ENCODE results near the gene IL9R. TPM values are rescaled to one million over a fixed set of nuclear protein-coding genes. Genes with fewer than 3 reads are reported as not detected.

Gene IL9R
- total RNA-seq, 4 donors from 2014 or later: 0.20 TPM; not detected in 3

DNA sequence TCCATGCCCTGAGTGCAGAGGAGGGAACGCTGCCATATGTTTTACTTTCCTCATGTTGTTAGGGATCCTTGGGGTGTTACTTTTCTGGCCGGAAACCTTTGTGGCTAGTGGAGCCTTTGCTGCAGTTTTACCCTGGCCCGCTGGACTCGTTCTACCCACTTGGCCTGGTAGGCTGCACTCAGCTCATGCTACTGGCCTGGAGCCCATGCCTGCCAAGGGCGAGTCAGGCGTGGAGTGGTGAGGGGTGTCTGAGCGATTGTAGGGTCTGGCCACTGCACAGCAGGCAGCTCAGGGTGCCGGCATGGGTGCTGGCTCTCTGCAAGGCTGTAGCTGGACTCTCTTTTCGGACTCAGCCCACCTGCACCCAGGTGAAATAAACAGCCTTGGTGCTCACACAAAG, 41.4 kb upstream of the IL9R start:
- Histone ChIP-seq H3K4me1 (no peaks in the 10 kb centered on the region), H3K36me3 (no peaks in the 10 kb centered on the region), H3K4me3 (no peak overlapping the region), H3K27me3 (no peaks in the 10 kb centered on the region), H3K9me3 (no peaks in the 10 kb centered on the region), H3K27ac (no peak overlapping the region)
- intact Hi-C loops (cut with DNase I; ENCODE audit: low total_unique reads): no loop called here
- TF ChIP-seq POLR2A (IDR thresholded peaks at IDR 0.05): no peak
- TF ChIP-seq, protein P1, sequence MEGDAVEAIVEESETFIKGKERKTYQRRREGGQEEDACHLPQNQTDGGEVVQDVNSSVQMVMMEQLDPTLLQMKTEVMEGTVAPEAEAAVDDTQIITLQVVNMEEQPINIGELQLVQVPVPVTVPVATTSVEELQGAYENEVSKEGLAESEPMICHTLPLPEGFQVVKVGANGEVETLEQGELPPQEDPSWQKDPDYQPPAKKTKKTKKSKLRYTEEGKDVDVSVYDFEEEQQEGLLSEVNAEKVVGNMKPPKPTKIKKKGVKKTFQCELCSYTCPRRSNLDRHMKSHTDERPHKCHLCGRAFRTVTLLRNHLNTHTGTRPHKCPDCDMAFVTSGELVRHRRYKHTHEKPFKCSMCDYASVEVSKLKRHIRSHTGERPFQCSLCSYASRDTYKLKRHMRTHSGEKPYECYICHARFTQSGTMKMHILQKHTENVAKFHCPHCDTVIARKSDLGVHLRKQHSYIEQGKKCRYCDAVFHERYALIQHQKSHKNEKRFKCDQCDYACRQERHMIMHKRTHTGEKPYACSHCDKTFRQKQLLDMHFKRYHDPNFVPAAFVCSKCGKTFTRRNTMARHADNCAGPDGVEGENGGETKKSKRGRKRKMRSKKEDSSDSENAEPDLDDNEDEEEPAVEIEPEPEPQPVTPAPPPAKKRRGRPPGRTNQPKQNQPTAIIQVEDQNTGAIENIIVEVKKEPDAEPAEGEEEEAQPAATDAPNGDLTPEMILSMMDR (IDR thresholded peaks at IDR 0.05 in 4 of 5, conservative IDR thresholded peaks at IDR 0.05 in 1 of 5): no peak
- in situ Hi-C loops (cut with MboI; ENCODE audit: low sequenced_read_pairs in 4 of 4): no loop called here
- DNase-seq (no peak), ATAC-seq (no peak)

DNA sequence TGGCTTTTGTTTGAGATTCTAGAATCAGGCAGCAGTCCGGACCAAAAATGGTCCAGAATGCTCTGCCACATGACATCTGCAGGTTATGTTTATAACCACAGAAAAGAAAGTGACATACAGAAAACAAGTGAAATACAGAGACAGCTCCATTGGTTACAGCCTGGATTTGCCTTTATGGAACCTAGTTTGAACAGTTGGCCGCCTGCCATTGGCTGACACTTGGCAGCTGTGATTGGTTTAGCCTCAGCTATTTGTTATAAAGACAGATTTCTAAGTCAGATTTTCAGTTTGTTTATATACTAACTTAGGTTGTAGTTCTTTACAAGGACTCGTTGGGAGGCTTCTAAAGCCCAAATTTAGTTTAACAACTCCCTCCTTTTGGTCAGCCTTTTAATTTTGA, 40.8 kb upstream of the IL9R start:
- Histone ChIP-seq H3K27ac (no peak overlapping the region), H3K4me3 (no peak overlapping the region), H3K9me3 (no peaks in the 10 kb centered on the region), H3K36me3 (no peaks in the 10 kb centered on the region), H3K4me1 (no peaks in the 10 kb centered on the region), H3K27me3 (no peaks in the 10 kb centered on the region)
- TF ChIP-seq, protein P1 (IDR thresholded peaks at IDR 0.05 in 4 of 5, conservative IDR thresholded peaks at IDR 0.05 in 1 of 5): no peak
- no peak for TF ChIP-seq POLR2A (IDR thresholded peaks at IDR 0.05)
- in situ Hi-C loops (cut with MboI; ENCODE audit: low sequenced_read_pairs in 4 of 4): no loop called here
- DNase-seq (no peak), ATAC-seq (no peak)
- intact Hi-C loops (cut with DNase I; ENCODE audit: low total_unique reads): no loop called here

DNA sequence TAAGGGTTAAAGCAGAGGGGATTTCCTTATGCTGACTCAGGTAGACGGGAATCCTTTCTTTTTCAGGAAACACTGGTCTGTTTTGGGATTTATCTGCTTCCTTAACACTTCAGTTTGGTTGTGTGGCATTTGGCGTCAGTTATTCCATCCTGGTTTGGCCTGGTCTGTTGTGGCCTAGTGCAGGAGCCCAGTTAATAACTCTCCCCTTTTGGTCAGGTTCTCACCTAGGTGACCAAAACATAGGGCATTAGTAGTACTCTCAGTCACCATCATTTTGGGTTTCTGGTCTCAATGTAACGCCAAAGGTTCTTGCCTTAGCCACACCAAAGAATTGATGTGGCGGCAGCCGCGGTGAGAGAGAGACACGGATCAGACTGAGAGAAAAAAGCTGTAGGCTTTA, 39.7 kb upstream of the IL9R start:
- intact Hi-C loops (cut with DNase I; ENCODE audit: low total_unique reads): no loop called here
- Histone ChIP-seq H3K9me3 (no peaks in the 10 kb centered on the region), H3K4me1 (no peaks in the 10 kb centered on the region), H3K27me3 (no peaks in the 10 kb centered on the region), H3K36me3 (no peaks in the 10 kb centered on the region), H3K27ac (no peak overlapping the region), H3K4me3 (no peak overlapping the region)
- DNase-seq (no peak), ATAC-seq (no peak)
- TF ChIP-seq, protein P1 (IDR thresholded peaks at IDR 0.05 in 4 of 5, conservative IDR thresholded peaks at IDR 0.05 in 1 of 5): no peak
- no peak for TF ChIP-seq POLR2A (IDR thresholded peaks at IDR 0.05)
- in situ Hi-C loops (cut with MboI; ENCODE audit: low sequenced_read_pairs in 4 of 4): no loop called here

DNA sequence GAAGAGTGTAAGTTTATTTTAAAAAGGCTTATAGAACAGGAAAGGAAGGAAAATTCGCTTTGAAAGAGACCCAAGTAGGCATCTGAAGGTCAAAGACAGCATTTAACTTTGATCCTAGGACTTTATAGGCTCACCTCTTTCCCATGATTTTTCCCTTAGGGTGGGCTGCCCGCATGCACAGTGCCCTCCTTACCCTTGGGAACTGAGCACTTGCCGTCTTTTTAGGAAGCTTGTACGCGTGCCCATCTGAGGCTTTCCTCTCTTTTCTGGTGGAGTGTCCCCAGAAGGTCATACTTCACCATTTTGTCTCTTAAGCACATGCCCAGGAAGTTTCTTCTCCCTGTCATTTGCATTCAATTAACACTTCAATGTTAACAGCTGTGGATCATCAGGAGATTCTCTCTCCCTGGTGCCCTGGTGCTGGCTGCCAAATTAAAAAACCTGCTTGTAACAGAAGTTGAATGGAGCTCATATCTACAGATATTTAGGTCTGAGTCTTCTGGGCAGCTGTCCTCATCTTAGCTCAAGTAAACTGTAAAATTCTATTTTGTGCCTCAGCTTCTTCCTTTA, 38.4 kb upstream of the IL9R start:
- ATAC-seq (no peak), DNase-seq (no peak)
- Histone ChIP-seq H3K27ac (no peak overlapping the region), H3K4me1 (no peaks in the 10 kb centered on the region), H3K9me3 (no peaks in the 10 kb centered on the region), H3K27me3 (no peaks in the 10 kb centered on the region), H3K4me3 (no peak overlapping the region), H3K36me3 (no peaks in the 10 kb centered on the region)
- in situ Hi-C loops (cut with MboI; ENCODE audit: low sequenced_read_pairs in 4 of 4): no loop called here
- TF ChIP-seq, protein P1 (IDR thresholded peaks at IDR 0.05 in 4 of 5, conservative IDR thresholded peaks at IDR 0.05 in 1 of 5): no peak
- TF ChIP-seq POLR2A (IDR thresholded peaks at IDR 0.05): no peak
- intact Hi-C loops (cut with DNase I; ENCODE audit: low total_unique reads): no loop called here

DNA sequence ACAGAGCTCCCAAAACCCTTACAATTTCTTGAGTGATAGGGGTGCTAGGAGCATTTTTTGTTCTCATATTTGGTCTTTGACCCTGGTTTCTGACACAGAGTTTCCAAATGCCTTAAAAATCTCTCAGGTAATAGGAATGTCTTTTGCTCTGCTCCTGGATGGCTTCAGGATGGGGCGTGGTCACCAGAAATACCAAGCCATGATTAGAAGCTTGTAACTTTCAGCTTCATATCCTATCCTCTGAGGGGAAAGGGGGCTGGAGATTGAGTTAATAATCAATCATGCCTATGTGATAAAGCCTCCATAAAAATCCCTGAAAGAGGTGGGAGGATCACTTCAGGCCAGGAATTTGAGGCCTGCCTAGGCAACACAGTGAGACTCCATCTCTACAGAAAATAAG, 34.6 kb upstream of the IL9R start:
- ATAC-seq (no peak), DNase-seq (no peak)
- TF ChIP-seq, protein P1 (IDR thresholded peaks at IDR 0.05 in 4 of 5, conservative IDR thresholded peaks at IDR 0.05 in 1 of 5): no peak
- no peak for TF ChIP-seq POLR2A (IDR thresholded peaks at IDR 0.05)
- in situ Hi-C loops (cut with MboI; ENCODE audit: low sequenced_read_pairs in 4 of 4): no loop called here
- Histone ChIP-seq H3K27me3 (no peaks in the 10 kb centered on the region), H3K27ac (no peak overlapping the region), H3K9me3 (no peaks in the 10 kb centered on the region), H3K4me3 (no peak overlapping the region), H3K4me1 (no peaks in the 10 kb centered on the region), H3K36me3 (no peaks in the 10 kb centered on the region)
- intact Hi-C loops (cut with DNase I; ENCODE audit: low total_unique reads): no loop called here

All from gastrocnemius medialis (tissue), 4 donors.